Panc1 (cell line): ENCODE results near the gene ANO6. TPM values are rescaled to one million over a fixed set of nuclear protein-coding genes. Genes with fewer than 3 reads are reported as not detected.

ENCODE experiments used
- ATAC-seq: fragments of 200-7000 bp; cut with Tn5 transposase; 2 replicates; pipeline ENCODE4 v1.9.1; 2020; ENCODE audit warnings: mild to moderate bottlenecking, moderate library complexity
- BruUV-seq: library from RNA; stranded (reverse); fragments of 400-500 nt; replicated peaks from 2 replicates; lab custom pipeline; 2021; lab: Mats Ljungman, UMichigan
- CTCF ChIA-PET: fragments of 300-600 bp; sonication (Branson Sonifier 250); formaldehyde crosslinking; loops from one replicate; lab custom pipeline; 2022; ENCODE audit warnings: antibody characterized with exemption; lab: Charles Lee
- POLR2A ChIA-PET: fragments of 300-600 bp; sonication (Branson Sonifier 250); formaldehyde crosslinking; loops from one replicate; lab custom pipeline; 2022; ENCODE audit warnings: antibody characterized with exemption; lab: Charles Lee
- DNase-seq: peaks from one replicate; pipeline ENCODE4 v3.0.0-alpha.2; 2010; ENCODE audit warnings: low read depth, low spot score
- H3K27ac ChIP-seq: 2 replicates; pipeline ENCODE4 v1.5.1; 2011; ENCODE audit warnings: mild to moderate bottlenecking, low read length, inconsistent platforms
- H3K27me3 ChIP-seq: fragments of 200-500 bp; sonication (Bioruptor generic); 2 replicates; pipeline ENCODE4 v1.6.0; 2014; ENCODE audit warnings: low read length, inconsistent platforms; ENCODE audit not compliant: control insufficient read depth, insufficient read depth
- H3K36me3 ChIP-seq: fragments of 200-500 bp; sonication (Bioruptor generic); 2 replicates; pipeline ENCODE4 v1.5.1; 2014; ENCODE audit warnings: inconsistent platforms, mild to moderate bottlenecking, low read length, moderate library complexity; ENCODE audit not compliant: control insufficient read depth, insufficient read depth
- H3K4me1 ChIP-seq: 2 replicates; pipeline ENCODE4 v1.5.1; 2011; ENCODE audit warnings: inconsistent platforms, mild to moderate bottlenecking, low read length, moderate library complexity; ENCODE audit not compliant: control insufficient read depth, insufficient read depth
- H3K4me3 ChIP-seq, 2 experiments: 2 replicates each; pipeline ENCODE4 v1.5.1; 2011 to 2012; ENCODE audit warnings: low read depth in 2 of 2, low read length in 2 of 2, mild to moderate bottlenecking in 2 of 2, inconsistent platforms in 1 of 2, moderate library complexity in 1 of 2
- H3K9me3 ChIP-seq: fragments of 200-500 bp; sonication (Bioruptor generic); 2 replicates; pipeline ENCODE4 v1.5.1; 2014; ENCODE audit warnings: low read depth, mild to moderate bottlenecking, inconsistent platforms, low read length, moderate library complexity; ENCODE audit not compliant: control insufficient read depth, insufficient read depth
- CTCF ChIP-seq: fragments of 450-650 bp; IDR thresholded peaks from 2 replicates; pipeline ENCODE4 v1.5.1; 2017; ENCODE audit warnings: mild to moderate bottlenecking
- POLR2AphosphoS5 ChIP-seq: IDR thresholded peaks from 2 replicates; pipeline ENCODE4 v1.6.1; 2012; ENCODE audit warnings: mild to moderate bottlenecking, low read depth, low read length, moderate library complexity
- REST ChIP-seq, 2 experiments: IDR thresholded peaks; 2 replicates each; pipeline ENCODE4 v1.6.1; 2011 to 2012; ENCODE audit warnings: low read depth in 2 of 2, control low read depth in 1 of 2, low read length in 1 of 2, mild to moderate bottlenecking in 1 of 2, moderate library complexity in 1 of 2; ENCODE audit not compliant: insufficient read depth in 1 of 2
- SIN3A ChIP-seq: IDR thresholded peaks from 2 replicates; pipeline ENCODE4 v1.6.1; 2012; ENCODE audit warnings: low read depth, mild to moderate bottlenecking, low read length, moderate library complexity, borderline replicate concordance; ENCODE audit not compliant: insufficient read depth
- TCF7L2 ChIP-seq: IDR thresholded peaks from 2 replicates; pipeline ENCODE4 v1.6.1; 2011; ENCODE audit warnings: mild to moderate bottlenecking, low read depth, low read length, inconsistent platforms
- in situ Hi-C: cut with HindIII; loops from 2 replicates; pipeline ENCODE4 v1.10.0; 2016; ENCODE audit warnings: low sequenced_read_pairs, low pct_unique_long_range_greater_than_20kb
- intact Hi-C: fragments of 100-400 bp; cut with micrococcal nuclease; formaldehyde crosslinking; loops from one replicate; pipeline ENCODE4 v1.10.0; 2022; ENCODE audit not compliant: unreplicated experiment
- total RNA-seq: library from RNA; stranded (reverse); gene quantifications from one replicate; pipeline ENCODE4 v1.2.1, GENCODE V29; 2021; ENCODE audit not compliant: unreplicated experiment

Gene ANO6
- total RNA-seq, 1 experiment from 2014 or later = 120 TPM

- TF ChIP-seq SIN3A (no peak), REST (IDR thresholded peaks at IDR 0.05; ENCODE audit: insufficient read depth in 1 of 2, low read depth in 2 of 2, low read length in 1 of 2) (no peak), CTCF (no peak), TCF7L2 (no peak)
- intact Hi-C loops = no loop called here
- CTCF ChIA-PET = no interaction called here
Observed at GRCh38 chr12:45357539-45358417, 141.9 kb downstream of the ANO6 start.

DNA sequence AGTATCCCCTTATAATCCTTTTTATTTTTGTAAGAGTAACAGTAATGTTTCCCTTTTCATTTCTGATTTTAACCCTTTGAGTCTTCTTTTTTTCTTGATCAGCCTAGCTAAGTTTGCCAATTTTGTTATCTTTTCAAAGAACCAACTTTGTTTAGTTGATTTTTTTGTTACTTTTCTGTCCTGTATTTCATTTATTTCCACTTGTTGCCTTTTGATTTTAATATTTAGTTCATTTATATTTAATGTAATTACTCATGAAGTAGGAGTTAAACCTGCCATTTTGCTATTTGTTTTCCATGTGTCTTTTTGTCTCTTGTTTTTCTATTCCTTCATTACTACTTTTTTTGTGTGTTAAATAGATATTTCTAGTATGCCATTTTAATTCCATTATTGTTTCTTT lies 146.4 kb downstream of the ANO6 start:
- H3K27ac ChIP-seq = no peak overlapping the region
- ATAC-seq = no peak
- H3K9me3 ChIP-seq = peaks cover 13% of the 10 kb centered on the region
- H3K4me3 ChIP-seq = no peak overlapping the region
- no peaks in the 10 kb centered on the region for H3K27me3 ChIP-seq
- ChIA-PET POLR2A (interaction anchor here (0.6 kb wide), 1 partner anchor 22 kb away, joined by 3 read pairs; no protein-coding TSS in a partner anchor), CTCF (no interaction called here)
- intact Hi-C loops (no loop called here), in situ Hi-C loops (no loop called here)
- peaks cover 8% of the 10 kb centered on the region for H3K36me3 ChIP-seq
- peaks cover 3% of the 10 kb centered on the region; the same call in 1 of the 2 replicates for H3K4me1 ChIP-seq
- TF ChIP-seq TCF7L2 (no peak), SIN3A (no peak), POLR2AphosphoS5 (no peak), REST (IDR thresholded peaks at IDR 0.05; ENCODE audit: insufficient read depth in 1 of 2, low read depth in 2 of 2, low read length in 1 of 2) (no peak), CTCF (no peak)
- no TSS peak for BruUV-seq
- DNase-seq = no peak

More at GRCh38 chr12:45357539-45358417, 141.9 kb downstream of the ANO6 start:
- H3K36me3 ChIP-seq = peaks cover 22% of the 10 kb centered on the region
- H3K4me1 ChIP-seq = peaks cover 20% of the 10 kb centered on the region
- H3K4me3 ChIP-seq = no peak overlapping the region
- H3K27ac ChIP-seq = peak overlapping the region; percentile 5; the same call in 1 of the 2 replicates
- POLR2A ChIA-PET = no interaction called here
- DNase-seq = no peak
- no TSS peak for BruUV-seq
- peaks cover 10% of the 10 kb centered on the region for H3K9me3 ChIP-seq
- in situ Hi-C loops = no loop called here
- no peaks in the 10 kb centered on the region for H3K27me3 ChIP-seq
- no peak for ATAC-seq
